ENCODE results near the gene P2RY1.

The P2RY1 gene

DNA sequence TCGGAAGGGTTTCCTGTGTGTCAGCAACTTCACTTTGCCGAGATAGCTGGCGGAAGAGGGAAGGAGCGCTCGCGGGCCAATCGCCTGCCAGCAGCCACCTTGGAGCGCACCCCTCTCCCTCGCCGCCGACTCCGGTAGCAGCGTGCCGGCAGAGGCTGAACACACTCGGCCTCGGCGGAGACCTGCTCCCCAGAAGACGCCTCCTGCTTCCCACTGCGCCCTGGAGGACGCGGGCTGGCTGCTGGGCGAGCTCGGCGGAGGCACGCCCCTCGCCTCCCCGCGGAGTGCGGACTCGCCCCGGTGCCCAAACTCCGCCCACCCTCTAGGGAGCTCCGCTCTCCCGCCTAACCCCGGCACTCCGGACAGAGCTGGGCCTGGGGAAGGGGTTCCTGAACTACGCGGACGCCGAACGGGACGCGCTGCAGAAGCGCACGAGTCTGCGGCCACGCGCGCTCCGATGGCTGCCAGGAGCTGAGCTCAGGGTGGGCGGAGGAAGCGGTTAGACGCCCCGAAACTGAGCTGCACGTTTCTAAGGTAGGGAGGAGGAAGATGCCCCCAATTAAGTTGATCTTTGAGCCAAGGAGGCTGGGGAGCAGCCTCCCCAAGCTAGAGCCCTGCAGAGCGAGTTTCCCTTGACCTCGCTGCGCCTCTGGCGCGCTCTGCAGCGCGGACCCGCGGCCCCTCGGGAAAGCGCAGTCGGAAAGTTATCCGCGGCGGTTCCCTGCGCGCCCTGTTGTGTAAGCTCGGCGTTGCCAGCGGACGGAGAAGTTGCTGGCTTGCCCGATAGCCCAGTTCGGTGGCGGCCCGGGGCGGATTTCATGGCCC lies at the start of gene P2RY1:
Gene P2RY1 (plus strand): TSS at position 356 of the 825 bp plus-strand sequence. CDS start 652 bp downstream, outside the sequence.
- FAIRE-seq = no peak

- no peak for FAIRE-seq
Measured at GRCh38 chr3:152786977-152787681, 47.8 kb upstream of the P2RY1 start.

DNA sequence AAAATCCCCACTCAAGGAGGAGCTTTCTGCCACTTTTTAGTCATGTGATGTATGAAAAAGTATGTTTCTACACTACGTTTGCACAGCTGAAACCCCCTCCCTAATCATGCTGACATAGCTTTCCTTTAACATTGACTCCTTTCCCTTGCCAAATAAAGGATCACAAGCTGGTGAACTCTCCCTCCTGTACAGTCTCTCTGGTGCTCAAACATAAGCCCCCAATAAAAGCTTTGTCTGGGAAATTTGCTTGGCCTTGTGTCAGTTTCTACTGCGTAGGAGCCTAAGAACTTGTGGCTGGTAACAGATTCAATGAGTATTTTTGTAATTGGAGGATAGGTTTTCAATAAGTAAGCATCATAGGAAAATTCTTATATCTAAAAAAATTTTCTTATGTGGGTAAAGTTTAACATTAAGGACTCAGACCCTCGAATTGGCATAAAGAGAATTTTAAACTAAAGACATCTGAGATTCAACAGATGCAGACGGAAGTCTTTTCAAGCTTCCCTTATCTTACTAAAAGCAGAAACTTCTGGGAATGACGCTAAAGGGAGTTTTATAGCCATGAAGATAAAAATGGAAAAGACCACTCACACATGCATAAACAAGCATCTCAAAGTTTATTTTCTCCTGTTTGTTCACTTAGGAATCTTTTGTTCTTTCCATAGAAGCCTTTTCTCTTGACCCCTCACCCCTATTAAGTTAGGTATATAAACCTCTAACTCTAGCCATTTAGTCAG lies 44.1 kb upstream of the P2RY1 start:
- peak; percentile 50 for FAIRE-seq

- no peak for FAIRE-seq
Measured at GRCh38 chr3:152793969-152794368, 41.0 kb upstream of the P2RY1 start.

DNA sequence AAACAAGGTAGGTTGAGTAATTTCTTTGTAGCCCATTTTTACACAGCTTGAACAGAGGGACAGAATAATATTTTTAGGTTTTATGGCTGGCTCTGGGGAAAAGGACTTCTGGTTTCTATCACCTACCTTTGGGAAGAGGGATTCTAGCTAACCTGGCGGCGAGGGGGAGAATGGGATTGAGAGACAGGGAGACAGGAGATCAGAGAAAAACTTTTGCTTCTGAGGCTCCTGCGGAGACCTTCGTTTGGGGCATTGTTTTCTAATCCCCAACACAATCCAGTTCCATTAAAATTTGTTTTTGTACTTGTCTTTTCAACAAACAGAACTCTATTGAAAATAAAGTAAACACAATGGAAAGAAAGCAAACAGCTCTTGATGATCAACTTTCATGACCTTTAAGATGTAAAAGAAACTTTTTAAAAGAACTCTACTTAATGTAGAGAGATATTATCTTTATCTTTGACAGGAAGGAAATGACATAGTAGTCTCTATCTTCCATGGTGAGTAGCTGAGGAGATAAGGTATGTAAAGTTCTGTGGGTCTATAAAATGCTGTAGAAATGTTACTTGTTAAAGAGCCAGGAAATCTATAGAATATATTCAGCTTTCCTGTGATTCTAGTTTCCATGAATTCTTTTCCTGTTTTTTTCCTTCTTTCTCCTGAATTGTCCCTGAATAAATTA lies 37.0 kb upstream of the P2RY1 start:
- no peak for FAIRE-seq

GRCh38 chr3:152811974-152812760 lies 22.8 kb upstream of the P2RY1 start:
- no peak for FAIRE-seq

DNA sequence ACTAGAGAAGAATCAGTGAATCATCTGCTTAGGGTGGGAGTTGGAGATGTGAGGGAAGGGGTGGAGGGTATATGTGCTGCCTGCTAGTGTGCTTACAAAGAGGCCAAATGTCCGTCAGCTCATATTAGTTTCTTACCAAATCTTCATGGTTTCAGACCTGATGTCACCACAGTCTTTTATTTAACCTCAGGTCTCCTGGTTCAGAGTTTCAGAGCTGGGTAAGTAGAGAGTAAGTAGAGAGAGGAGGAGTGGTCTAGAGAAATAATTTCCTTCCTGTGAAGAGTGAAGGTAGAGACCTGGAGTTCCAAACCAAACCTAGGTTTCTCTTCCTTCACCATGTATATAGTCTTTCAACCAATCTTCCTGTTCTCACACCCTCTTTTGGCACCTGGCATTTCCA lies 17.5 kb upstream of the P2RY1 start:
- FAIRE-seq = no peak

DNA sequence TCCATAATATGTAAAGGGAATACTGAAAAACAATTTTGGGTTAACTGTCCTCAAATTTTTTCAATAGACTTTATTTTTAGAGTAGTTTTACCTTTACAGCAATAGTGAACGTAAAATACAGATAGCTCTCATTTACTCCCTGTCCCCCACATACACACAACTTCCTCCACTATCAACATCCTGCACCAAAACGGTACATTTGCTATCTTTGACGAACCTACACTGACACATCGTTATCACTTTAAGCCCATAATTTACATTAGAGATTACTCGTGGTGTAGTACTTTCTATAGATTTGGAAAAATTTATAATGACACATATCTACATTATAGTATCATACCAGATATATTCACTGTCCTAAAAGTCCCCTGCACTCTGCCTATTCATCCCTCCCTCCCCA lies 16.9 kb upstream of the P2RY1 start:
- FAIRE-seq = no peak

DNA sequence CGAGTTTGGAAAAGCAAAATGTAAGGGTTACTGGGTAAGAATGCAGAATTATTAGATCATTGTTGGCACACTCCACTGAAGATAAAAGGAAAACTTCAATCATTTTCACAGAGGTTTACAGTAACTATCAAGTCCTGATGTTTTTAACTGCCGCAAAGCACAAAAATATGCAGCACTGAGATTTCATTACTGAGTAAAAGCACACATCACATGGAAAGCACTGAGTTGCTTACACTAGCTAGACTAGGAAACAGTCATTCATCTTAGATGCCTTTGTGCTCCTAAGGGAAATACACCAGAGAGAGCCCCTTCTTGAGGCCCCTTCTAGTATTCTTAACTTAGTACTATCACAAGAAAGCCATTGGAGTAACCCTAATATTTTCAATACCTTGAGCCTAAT lies 11.8 kb upstream of the P2RY1 start:
- FAIRE-seq = no peak

GRCh38 chr3:152823781-152824180 lies 11.2 kb upstream of the P2RY1 start:
- FAIRE-seq = no peak

DNA sequence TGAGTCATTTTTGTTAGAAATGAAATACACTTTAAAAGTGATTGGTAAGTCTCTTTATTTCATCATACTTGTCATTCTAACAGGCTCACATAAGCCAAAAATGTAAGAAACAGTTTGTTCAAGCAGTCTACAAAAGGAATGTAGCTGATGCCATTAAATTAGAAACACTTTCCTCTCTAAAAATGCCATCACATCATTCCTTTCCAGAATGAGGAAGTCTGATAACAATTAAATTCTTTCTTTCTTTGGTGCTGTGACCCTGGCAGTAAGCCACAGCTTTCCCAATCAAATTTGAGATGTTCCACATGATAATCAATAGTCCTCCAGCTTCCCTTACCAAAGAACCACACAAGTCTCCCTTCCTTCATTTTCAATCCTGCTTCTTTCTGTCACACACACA lies 9.4 kb upstream of the P2RY1 start:
- no peak for FAIRE-seq

DNA sequence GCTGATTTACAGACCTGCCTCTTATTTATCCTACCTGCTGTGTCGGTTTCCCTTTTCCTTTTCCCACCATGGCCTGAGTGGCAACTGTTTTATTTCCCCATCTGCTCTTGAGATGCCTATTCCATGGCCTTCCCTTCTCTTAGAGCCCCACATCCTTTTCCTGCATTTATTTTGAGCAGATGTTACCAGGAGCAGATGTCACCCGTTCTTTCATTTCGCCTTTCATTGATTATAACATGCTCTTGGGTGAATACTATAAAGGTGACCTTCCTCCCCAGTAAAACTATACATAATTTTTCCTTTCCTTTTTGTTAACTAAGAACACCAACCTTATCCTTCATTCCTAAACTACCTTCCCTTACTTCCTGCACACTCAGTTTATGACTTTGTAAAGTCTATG lies 8.5 kb upstream of the P2RY1 start:
- no peak for FAIRE-seq

DNA sequence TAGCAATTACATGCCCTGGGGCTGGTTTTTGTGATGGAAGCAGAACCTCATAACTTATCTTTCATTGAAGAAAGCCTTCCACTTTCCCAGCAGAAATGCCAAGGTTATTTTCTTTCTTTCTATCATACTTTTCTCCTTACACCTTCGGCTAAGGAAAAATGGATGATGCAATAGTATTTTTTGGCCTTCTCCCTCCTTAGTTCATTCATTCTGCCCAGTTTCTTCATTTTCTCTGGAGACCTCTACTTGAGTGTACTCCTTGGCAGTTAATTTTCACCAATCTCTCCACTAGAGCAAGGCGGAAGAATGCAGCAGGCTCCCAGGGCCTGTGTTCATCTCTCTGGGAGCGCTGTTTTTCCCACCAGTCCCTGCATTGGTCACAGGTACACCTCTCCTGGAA lies 7.6 kb upstream of the P2RY1 start:
- FAIRE-seq = no peak

- FAIRE-seq = no peak
Measured at GRCh38 chr3:152828075-152828840, 6.7 kb upstream of the P2RY1 start.

DNA sequence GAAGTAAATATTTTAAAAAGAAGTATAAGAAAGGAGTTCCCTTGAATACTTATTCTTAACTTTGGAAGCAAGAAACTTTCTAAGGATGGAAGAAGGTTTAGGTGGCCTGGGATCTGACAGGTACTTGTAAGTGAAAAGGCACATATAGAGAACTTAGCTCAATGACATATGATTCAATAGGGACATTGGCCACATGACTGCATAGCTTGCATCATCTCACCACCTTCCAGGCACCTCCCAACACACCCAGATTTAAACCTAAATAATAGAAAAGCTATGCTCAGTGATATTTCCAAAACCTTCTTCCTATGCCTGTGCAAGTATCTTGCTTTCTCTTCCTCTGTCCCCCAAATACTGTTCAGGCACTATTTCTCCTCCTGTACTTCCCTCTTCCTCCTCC lies 4.7 kb upstream of the P2RY1 start:
- FAIRE-seq = no peak

DNA sequence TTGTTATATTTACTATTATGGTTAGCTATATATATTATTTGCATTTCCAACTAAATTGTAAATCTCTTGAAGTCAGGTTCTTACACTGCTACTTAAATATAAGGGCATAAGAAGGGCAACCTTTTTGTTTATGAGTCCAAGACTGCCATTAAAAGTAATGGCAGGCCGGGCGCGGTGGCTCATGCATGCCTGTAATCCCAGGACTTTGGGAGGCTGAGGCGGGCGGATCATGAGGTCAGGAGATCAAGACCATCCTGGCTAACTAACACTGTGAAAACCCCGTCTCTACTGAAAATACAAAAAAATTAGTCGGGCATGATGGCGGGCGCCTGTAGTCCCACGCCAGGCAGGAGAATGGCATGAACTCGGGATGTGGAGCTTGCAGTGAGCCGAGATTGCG lies 2.9 kb upstream of the P2RY1 start:
- FAIRE-seq = no peak

DNA sequence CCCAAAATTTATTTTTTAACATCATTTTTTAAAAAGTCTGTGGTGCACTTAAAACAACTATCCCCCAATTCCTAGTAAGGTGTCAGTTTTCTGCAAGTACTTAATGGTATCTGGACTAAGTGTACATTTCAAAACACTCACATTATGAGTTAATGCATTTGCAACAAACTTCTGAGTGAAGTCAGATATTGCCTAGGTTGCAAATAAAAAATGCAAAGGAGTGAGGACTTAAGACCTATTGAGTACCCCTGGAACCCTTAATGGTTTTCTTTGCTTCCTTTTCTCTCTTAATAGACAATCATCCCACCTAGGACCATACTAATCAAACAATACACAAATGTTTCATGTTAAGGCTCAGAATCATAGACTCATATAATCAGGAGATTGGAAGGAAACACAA lies 1.8 kb upstream of the P2RY1 start:
- FAIRE-seq = no peak

GRCh38 chr3:152834191-152834775 lies 648 bp upstream of the P2RY1 start:
- no peak for FAIRE-seq

DNA sequence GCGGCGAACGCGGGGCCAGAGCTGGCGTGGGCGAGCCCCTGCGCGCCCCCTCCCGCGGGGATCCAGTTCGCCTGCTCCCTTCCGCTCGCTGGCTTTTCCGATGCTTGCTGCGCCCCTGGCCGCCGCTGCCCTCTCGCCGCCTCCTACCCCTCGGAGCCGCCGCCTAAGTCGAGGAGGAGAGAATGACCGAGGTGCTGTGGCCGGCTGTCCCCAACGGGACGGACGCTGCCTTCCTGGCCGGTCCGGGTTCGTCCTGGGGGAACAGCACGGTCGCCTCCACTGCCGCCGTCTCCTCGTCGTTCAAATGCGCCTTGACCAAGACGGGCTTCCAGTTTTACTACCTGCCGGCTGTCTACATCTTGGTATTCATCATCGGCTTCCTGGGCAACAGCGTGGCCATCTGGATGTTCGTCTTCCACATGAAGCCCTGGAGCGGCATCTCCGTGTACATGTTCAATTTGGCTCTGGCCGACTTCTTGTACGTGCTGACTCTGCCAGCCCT lies 721 bp downstream of the P2RY1 start:
- no peak for FAIRE-seq

GRCh38 chr3:152836269-152836668 lies 1.3 kb downstream of the P2RY1 start:
- FAIRE-seq = no peak

DNA sequence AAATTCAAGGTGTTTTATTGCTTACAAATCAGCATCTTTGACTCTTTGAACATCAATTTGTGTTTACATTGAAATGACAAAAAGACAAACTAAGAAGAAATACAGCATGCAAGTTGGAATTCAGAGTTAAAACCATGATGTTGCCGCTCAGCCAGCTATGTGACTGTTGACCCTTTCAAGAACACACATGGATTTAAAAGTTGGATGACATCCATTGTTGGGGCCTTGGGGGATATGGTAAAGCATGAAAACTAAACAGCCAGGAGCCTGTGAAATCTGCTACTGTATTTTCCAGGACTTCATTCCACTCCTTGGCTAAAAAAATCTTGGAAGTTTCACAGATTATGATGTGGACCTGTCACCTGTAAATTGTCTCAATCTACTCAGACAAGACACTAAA lies 4.6 kb downstream of the P2RY1 start:
- FAIRE-seq = no peak

Measured in endometrium (tissue), 2 donors.